ENCODE results near the gene LRRC74A.

DNA sequence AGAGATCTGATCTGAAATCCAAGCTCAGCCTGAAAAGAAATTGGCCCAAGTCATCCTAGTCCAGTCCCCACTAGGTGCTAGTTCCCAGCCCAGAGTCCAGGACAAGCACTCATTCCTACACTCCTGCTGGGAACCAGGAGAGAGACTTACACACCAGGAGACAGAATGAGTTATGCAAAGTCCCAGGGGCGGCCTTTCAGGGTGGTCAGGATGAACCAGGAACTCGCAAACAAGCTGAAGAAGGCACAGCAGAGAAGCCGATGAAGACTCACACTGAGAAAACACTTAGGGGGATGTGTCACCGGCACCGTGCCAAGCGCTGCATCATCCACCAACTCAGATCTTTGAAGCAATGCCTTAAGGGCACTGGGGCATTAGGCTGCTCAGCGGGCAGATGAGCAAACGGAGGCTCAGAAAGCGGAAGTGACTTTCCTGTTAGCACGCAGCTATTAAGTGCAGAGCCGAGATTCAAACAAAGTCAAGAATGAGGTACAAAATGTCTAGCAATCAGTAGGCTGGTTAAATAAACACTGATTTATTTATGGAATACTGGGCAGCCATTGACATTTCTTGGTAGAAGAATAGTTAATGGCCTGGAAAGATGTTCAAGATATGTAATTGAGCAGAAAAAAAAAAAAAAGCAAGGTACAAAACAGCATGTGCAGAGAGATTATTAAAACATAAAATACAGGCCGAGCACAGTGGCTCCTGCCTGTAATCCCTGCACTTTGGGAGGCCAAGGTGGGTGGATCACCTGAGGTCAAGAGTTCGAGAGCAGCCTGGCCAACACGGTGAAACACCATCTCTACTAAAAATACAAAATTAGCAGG, 78.7 kb downstream of the LRRC74A start:
- no peak for TF ChIP-seq EZH2 (IDR thresholded peaks at IDR 0.05; ENCODE audit: borderline replicate concordance, low read depth, low read length, severe bottlenecking)
- TF ChIP-seq, protein P1, sequence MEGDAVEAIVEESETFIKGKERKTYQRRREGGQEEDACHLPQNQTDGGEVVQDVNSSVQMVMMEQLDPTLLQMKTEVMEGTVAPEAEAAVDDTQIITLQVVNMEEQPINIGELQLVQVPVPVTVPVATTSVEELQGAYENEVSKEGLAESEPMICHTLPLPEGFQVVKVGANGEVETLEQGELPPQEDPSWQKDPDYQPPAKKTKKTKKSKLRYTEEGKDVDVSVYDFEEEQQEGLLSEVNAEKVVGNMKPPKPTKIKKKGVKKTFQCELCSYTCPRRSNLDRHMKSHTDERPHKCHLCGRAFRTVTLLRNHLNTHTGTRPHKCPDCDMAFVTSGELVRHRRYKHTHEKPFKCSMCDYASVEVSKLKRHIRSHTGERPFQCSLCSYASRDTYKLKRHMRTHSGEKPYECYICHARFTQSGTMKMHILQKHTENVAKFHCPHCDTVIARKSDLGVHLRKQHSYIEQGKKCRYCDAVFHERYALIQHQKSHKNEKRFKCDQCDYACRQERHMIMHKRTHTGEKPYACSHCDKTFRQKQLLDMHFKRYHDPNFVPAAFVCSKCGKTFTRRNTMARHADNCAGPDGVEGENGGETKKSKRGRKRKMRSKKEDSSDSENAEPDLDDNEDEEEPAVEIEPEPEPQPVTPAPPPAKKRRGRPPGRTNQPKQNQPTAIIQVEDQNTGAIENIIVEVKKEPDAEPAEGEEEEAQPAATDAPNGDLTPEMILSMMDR (IDR thresholded peaks at IDR 0.05; ENCODE audit: extremely low read depth in 1 of 2, insufficient read depth in 1 of 2, low read depth in 1 of 2, low read length in 2 of 2), result no peak
- peak; percentile 74 for TF ChIP-seq FOS (IDR thresholded peaks at IDR 0.05; ENCODE audit: borderline replicate concordance, insufficient read depth, low read length)
- no peak for TF ChIP-seq MYC (IDR thresholded peaks at IDR 0.05; ENCODE audit: low read depth, low read length)
- TF ChIP-seq POLR2A (IDR thresholded peaks at IDR 0.05; ENCODE audit: low read depth, low read length), result no peak
- TF ChIP-seq POLR2AphosphoS5 (IDR thresholded peaks at IDR 0.05; ENCODE audit: insufficient read depth, low read depth, low read length), result no peak

All from endothelial cell of umbilical vein (primary cell).